RKO (cell line): ENCODE results near the gene FAM174C.
"Not testable (repeated sequence)": the region's sequence is repeated elsewhere in the genome, so short reads cannot be mapped to it uniquely, and the experiment has no call there.

ENCODE experiments used
- DNase-seq: peaks from one replicate; pipeline ENCODE4 v3.0.0-alpha.2; 2016; ENCODE audit warnings: low spot score

The FAM174C gene

DNA sequence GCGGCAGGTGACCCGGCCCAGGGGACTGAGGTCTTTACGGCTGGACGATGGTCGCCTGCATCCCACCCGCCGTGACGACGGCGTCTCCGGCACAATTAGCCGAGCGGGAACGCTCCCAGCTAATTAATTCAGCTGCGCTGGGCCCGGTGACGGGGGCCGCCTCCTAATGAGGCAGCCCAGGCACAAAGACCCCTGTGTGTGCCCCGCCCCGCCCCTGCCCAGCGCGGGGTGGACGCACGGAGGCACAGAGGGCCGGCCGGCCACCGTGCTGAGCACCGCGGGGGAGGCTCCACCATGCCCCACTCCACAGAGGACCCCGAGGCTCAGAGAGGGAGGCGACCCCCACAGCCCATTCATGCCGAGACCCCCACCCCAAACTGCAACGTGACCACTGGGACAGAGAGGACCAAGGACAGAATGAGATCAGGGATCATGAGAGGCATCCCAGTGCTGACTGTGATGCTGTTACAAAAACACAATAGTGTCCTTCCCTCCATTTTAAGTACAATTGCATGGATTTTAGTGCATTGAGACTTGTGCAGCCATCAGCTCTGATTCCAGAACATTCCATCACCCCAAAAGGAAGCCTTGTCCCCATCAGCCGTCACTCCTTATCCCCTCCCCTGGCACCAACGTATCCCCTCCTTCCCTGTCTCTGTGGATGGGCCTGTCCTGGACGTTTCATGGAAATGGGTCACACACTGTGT, 27.4 kb downstream of the FAM174C start:
- no peak for DNase-seq

GRCh38 chr19:1304197-1304924, 29.0 kb downstream of the FAM174C start:
- DNase-seq = no peak

DNA sequence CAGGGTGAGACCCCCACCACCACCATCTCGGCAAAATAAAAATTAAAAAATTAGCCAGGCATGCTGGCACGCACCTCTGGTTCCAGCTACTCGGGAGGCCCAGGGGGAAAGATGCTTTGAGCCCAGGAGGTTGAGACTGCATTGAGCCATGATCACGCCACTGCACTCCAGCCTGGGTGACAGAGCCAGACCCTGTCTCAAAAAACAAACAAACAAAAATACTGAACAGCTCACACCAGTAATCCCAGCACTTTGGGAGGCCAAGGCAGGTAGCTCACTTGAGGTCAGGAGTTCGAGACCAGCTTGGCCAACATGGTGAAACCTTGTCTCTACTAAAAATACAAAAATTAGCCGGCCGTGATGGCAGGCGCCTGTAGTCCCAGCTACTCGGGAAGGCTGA, 30.0 kb downstream of the FAM174C start:
- DNase-seq = not testable (repeated sequence)

GRCh38 chr19:1307320-1307719, 32.0 kb downstream of the FAM174C start:
- DNase-seq = no peak

DNA sequence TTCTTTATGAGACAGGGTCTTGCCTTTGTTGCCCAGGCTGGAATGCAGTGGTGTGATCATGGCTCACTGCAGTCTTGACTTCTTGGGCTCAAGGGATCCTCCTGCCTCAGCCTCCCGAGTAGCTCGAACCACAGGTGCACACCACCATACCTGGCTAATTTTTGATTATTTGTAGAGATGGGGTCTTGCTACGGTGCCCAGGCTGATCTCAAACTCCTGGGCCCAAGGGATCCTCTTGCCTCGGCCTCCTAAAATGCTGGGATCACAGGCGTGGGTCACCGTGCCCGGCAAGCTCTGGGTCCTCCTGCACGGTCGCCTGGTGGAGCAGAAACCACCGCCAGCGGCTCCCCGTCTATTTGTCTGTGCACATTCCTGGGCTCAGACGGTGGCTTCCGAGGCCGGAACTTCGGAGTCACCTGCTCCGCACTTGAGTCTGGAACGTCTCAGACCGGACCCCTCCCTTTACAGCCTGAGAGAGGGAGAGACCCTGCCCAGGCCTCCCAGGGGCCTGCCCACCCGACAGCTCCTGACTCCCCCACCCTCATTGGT, 32.5 kb downstream of the FAM174C start:
- DNase-seq = no peak

DNA sequence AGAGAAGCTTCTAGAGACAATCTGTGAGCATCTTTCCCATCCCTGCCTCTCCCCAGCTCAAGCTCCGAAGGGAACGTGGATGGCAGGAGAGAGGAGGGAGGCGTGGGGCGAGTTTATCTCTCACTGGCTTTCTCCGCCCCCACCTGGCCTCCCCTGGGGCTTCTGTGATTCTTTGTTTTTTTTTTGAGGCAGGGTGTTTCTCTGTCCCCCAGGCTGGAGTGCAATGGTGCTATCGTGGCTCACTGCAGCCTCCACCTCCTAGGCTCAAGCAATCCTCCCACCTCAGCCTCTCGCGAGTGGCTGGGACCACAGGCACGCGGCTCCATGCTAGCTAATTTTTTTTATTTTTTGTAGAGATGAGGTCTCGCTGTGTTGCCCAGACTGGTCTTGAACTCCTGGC, 33.4 kb downstream of the FAM174C start:
- no peak for DNase-seq

- no peak for DNase-seq
Measured at GRCh38 chr19:1309977-1310852, 34.9 kb downstream of the FAM174C start.

DNA sequence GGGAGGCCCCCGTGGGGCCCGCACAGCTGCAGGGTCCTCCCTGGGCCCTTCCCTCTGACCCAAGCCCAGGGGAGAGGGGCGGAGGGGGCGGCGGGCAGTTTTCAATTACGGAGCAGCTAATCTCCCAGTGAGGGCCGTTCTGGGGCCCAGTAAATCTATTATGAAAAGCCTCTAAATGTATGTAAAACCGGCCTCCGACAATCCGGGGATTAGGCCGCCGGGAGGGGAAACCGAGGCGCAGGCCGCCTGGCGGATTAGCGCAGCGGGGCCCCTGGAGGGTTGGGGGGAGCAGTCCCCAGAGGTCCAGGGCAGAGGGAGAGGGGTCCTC, 35.5 kb downstream of the FAM174C start:
- DNase-seq = no peak

- no peak for DNase-seq
Measured at GRCh38 chr19:1311543-1312091, 36.3 kb downstream of the FAM174C start.

DNA sequence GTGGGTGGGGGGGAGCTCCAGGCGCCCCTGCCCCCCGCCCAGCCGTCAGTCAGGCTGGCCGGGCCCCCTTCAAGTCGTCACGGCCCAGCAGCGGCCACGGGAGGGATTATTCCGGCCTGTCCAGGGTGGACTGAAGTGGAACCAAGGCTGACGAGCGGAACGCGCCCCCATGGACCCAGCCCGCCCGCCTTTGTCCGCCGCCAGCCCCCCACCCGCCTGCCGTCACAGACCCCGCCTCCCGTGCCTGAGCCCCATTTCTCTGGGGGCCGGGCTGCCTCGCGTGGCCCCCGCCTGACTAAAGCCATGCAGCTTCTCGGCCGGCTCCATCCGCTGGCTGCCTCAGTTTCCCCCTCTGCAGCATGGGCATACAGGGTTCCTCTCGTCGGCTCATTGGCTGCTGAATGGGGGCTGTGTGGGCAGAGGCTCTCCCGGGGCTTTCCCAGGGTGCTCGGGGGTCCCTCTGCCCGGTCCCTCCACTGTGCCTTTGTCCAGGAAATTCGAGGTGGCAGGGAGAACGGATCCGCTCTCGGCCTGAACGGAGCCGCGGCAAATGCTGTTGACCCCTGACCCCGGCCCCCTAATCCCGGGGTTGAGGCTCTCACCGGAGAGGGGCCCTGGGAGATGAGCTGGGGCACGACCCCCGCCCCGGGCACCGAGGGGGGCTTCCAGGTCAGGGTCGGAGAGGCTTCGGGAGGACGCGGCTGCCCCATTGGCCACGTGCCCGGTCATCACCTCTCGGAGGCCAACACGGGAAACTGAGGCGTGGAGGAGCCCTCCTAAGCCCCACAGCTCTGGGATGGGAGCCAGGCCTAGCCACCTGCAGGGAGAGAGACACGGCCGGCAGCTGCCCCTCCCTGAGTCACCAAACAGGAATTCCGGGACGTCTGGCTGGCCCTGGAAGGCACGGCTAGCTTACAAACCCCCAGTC, 37.7 kb downstream of the FAM174C start:
- peak; percentile 65 for DNase-seq

GRCh38 chr19:1313695-1314613, 38.6 kb downstream of the FAM174C start:
- DNase-seq = no peak

DNA sequence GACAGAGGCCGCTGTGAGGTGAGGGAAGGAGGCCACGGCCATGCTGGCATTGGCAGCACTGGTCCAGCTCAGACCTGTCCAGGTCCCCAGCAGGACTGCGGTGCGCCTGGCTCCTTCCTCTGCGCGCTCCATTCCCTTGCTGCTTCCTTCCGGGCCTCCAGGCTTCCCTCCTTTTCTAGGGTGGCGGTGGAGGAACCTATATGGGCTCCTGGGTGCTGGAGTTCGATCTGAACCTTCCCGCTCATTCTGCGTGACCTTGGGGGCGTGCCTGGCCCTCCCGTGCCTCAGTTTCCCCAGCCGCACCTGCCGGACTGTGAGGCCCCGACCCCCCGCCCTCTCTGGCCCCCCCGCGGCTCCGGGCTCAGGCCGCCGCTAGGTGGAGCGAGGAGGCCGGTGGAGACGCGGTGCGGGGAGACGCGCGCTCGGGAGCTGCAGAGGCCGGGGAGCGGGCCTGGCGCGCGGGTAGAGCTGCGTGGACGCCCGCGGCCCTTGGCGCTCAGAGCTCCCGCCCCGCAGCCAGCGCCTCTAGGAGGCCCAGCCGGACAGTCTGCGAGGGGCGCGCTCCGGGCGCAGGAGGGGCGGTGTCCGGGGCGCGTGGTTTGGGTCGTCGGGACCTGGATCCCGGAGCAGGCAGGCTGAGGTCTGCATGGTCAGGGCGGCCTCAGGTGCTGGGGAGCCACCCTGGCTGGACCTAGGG, 40.3 kb downstream of the FAM174C start:
- DNase-seq = no peak

DNA sequence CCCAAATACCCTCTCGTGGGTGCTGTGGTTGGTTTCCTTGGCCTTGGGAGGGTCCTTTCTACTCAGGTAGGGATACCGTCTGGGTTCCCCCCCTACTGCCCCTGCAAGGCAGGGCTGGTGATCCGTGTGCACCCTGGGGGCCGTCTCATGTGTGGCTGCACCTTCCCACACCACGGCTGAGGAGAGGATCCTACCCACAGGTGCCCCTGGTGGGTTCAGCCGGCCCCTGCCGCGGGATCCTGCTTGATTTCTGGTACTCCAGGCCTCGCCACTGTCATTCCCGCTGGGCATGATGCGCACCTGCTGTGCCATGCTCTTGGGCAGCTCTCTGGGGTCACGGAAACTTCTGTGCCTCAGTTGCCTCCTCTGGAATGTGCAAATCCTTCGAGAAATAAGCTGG, 41.1 kb downstream of the FAM174C start:
- DNase-seq = no peak

DNA sequence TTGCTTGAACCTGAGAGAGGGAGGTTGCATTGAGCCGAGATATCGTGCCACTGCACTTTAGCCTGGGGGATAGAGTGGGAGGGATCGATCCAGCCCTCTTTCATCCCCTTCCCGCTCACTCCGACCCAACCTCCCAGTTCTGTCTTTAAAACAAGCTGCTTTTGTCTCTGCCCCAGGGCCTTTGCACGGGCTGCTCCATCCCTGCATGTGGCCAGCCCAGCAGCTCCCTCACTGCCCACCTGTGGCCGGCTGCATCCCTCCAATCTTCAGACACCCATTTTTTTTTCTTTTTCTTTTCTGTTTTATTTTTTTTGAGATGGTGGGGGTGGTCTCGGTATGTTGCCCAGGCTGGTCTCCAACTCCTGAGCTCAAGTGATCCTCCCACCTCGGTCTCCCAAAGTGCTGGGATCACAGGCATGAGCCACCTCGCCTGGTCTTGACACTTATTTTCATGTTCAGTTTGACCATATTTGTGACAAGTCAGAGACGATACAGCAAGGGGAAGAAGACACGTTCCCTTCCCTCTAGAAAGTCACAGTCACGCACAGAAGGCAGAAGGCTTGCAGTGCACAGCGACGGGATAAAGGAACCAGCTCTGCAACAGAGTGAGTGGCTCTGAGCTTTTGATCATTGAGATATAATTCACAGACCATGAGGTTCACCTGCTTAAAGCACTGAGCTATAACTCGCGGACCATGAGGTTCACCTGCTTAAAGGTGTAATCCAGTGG, 42.1 kb downstream of the FAM174C start:
- DNase-seq = no peak

GRCh38 chr19:1318678-1319471, 43.5 kb downstream of the FAM174C start:
- DNase-seq = no peak

GRCh38 chr19:1320282-1320650, 44.9 kb downstream of the FAM174C start:
- DNase-seq = not testable (repeated sequence)

DNA sequence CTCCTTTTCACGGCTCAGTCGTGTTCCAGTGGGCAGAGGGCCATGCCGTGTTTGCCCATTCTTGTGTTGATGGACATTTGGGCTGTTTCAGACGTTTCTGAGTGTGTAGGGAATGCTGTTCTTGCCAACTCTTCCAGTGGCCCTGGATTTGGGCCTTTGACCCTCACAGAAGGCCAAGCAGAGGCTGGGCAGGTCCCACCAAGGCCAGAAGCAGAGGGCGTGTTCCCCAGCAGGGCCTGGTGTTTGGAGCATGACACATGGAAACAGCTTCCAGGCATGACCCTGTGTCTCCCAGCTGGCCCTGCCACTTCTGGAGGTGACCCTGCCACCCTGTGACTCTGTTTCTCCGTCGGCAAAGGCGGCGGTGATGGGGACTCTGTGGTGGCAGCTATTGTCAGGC, 46.2 kb downstream of the FAM174C start:
- no peak for DNase-seq
